Upper lobe of right lung (tissue), 1 donor: ENCODE measurements around the gene TLE1. TPM values are rescaled to one million over a fixed set of nuclear protein-coding genes. Genes with fewer than 3 reads are reported as not detected.

Experiments used
- ATAC-seq: fragments of 200-7000 bp; cut with Tn5 transposase; one replicate; pipeline ENCODE4 v1.9.1; 2020; ENCODE audit warnings: mild to moderate bottlenecking, moderate library complexity
- DNase-seq: peaks from one replicate; pipeline ENCODE4 v3.0.0-alpha.2; 2020
- H3K27ac ChIP-seq: fragments of 200-600 bp; one replicate; pipeline ENCODE4 v1.8.0; 2022
- H3K27me3 ChIP-seq: fragments of 200-600 bp; one replicate; pipeline ENCODE4 v1.8.0; 2022; ENCODE audit warnings: mild to moderate bottlenecking
- H3K36me3 ChIP-seq: fragments of 200-600 bp; one replicate; pipeline ENCODE4 v1.8.0; 2022
- H3K4me1 ChIP-seq: fragments of 200-600 bp; one replicate; pipeline ENCODE4 v1.8.0; 2022
- H3K4me3 ChIP-seq: fragments of 200-600 bp; one replicate; pipeline ENCODE4 v1.8.0; 2022; ENCODE audit warnings: mild to moderate bottlenecking
- H3K9me3 ChIP-seq: fragments of 200-600 bp; one replicate; pipeline ENCODE4 v1.8.0; 2022
- CTCF ChIP-seq: fragments of 200-600 bp; IDR thresholded peaks from one replicate; pipeline ENCODE4 v1.8.0; 2022; ENCODE audit warnings: antibody characterized with exemption
- intact Hi-C: fragments of 100-400 bp; cut with DNase I; formaldehyde crosslinking; loops from one replicate; pipeline ENCODE4 v1.11.0; 2022
- total RNA-seq: library from RNA; stranded (reverse); fragmentation: NEBNext Ultra II Directional; extraction: Animal tissue kit (Norgen Biotek cat#: 25700); gene quantifications from one replicate; pipeline ENCODE4 v1.2.1, GENCODE V29; 2021
- donor health status: DM: no; HTN: yes; CAD: no; lungs with severe emphysema.

TLE1 gene
- total RNA-seq, 1 donor from 2014 or later = 19.2 TPM

- TF ChIP-seq CTCF = no peak
- Histone ChIP-seq H3K9me3 (no peaks in the 10 kb centered on the region), H3K27me3 (no peaks in the 10 kb centered on the region), H3K4me1 (peaks cover 7% of the 10 kb centered on the region), H3K36me3 (peaks cover 13% of the 10 kb centered on the region), H3K27ac (no peak overlapping the region), H3K4me3 (no peak overlapping the region)
- intact Hi-C loops = no loop called here
- ATAC-seq = no peak
- DNase-seq = no peak
These were observed 73.2 kb downstream of the TLE1 start for GRCh38 chr9:81616141-81616540.

GRCh38 chr9:81614335-81614734 is 75.0 kb downstream of the TLE1 start:
- TF ChIP-seq CTCF = no peak
- Histone ChIP-seq H3K4me3 (no peak overlapping the region), H3K4me1 (peaks cover 1% of the 10 kb centered on the region), H3K27me3 (no peaks in the 10 kb centered on the region), H3K36me3 (peaks cover 13% of the 10 kb centered on the region), H3K27ac (no peak overlapping the region), H3K9me3 (no peaks in the 10 kb centered on the region)
- DNase-seq (no peak), ATAC-seq (no peak)
- intact Hi-C loops = no loop called here

- DNase-seq (no peak), ATAC-seq (peak; percentile 51)
- TF ChIP-seq CTCF = no peak
- Histone ChIP-seq H3K36me3 (peaks cover 12% of the 10 kb centered on the region), H3K4me1 (no peaks in the 10 kb centered on the region), H3K27ac (peak overlapping the region; percentile 76), H3K27me3 (no peaks in the 10 kb centered on the region), H3K4me3 (no peak overlapping the region), H3K9me3 (no peaks in the 10 kb centered on the region)
- intact Hi-C loops = no loop called here
These were observed 76.1 kb downstream of the TLE1 start for GRCh38 chr9:81613002-81613812.

- no peak for TF ChIP-seq CTCF
- no peaks in the 10 kb centered on the region for H3K27me3 ChIP-seq
- no peaks in the 10 kb centered on the region for H3K9me3 ChIP-seq
- intact Hi-C loops = no loop called here
- H3K4me3 ChIP-seq = no peak overlapping the region
- no peak overlapping the region for H3K27ac ChIP-seq
- DNase-seq = no peak
- ATAC-seq = peak; percentile 28
- H3K36me3 ChIP-seq = peaks cover 18% of the 10 kb centered on the region
- no peaks in the 10 kb centered on the region for H3K4me1 ChIP-seq
These were observed 77.7 kb downstream of the TLE1 start for GRCh38 chr9:81611664-81612063.

GRCh38 chr9:81610740-81611107 is 78.6 kb downstream of the TLE1 start:
- H3K36me3 ChIP-seq = peaks cover 18% of the 10 kb centered on the region
- intact Hi-C loops = no loop called here

More at GRCh38 chr9:81610740-81611107, 78.6 kb downstream of the TLE1 start:
- no peak overlapping the region for H3K4me3 ChIP-seq
- H3K4me1 ChIP-seq = no peaks in the 10 kb centered on the region
- no peaks in the 10 kb centered on the region for H3K27me3 ChIP-seq
- ATAC-seq (no peak), DNase-seq (no peak)
- H3K27ac ChIP-seq = no peak overlapping the region
- TF ChIP-seq CTCF = no peak
- H3K9me3 ChIP-seq = no peaks in the 10 kb centered on the region
